HepG2 (cell line): ENCODE data around the gene TCAIM. TPM values are rescaled to one million over a fixed set of nuclear protein-coding genes. Genes with fewer than 3 reads are reported as not detected.

Experiments
- ATAC-seq: fragments of 200-7000 bp; cut with Tn5 transposase; 3 replicates; pipeline ENCODE4 v1.9.1; 2020; ENCODE audit warnings: mild to moderate bottlenecking, moderate library complexity
- BruUV-seq: library from RNA; stranded (reverse); fragments of 400-500 nt; replicated peaks from 2 replicates; lab custom pipeline; 2021; lab: Mats Ljungman, UMichigan
- CTCF ChIA-PET: fragments of 300-600 bp; formaldehyde crosslinking; extraction: SDS; loops from one replicate; lab custom pipeline; 2021; ENCODE audit warnings: low total read pairs, inconsistent platforms, low intra/inter-chr PET ratio; lab: Yijun Ruan, JAX
- POLR2A ChIA-PET: fragments of 350-600 bp; sonication (Branson Sonifier 250); formaldehyde crosslinking; loops from one replicate; lab custom pipeline; 2020; ENCODE audit warnings: antibody characterized with exemption, inconsistent platforms; lab: Yijun Ruan, JAX
- DNase-seq: peaks from one replicate; pipeline ENCODE4 v3.0.0-alpha.2; 2015; ENCODE audit warnings: low spot score
- FAIRE-seq: peaks from 3 replicates; lab custom pipeline; 2011; peaks lifted over from hg19 to GRCh38; lab: Jason Lieb, UNC
- H2AFZ ChIP-seq: one replicate; pipeline ENCODE4 v1.6.1; 2011; ENCODE audit warnings: low read length, inconsistent platforms
- H3K27ac ChIP-seq: fragments of 300-600 bp; 3 replicates; pipeline ENCODE4 v1.8.0; 2011; ENCODE audit warnings: mixed run types, mild to moderate bottlenecking, mixed read lengths, low read length, inconsistent platforms; ENCODE audit not compliant: insufficient read depth; ENCODE audit errors: extremely low read length
- H3K27me3 ChIP-seq, 2 experiments: fragments of 200-600 bp in 1 of 2; 2 replicates in 1 of 2; 3 replicates in 1 of 2; pipeline versions ENCODE4 v1.6.0 to v1.8.0; 2011; ENCODE audit warnings: low read length in 2 of 2, mild to moderate bottlenecking in 2 of 2, moderate library complexity in 2 of 2, inconsistent platforms in 1 of 2; ENCODE audit not compliant: insufficient read depth in 2 of 2, control insufficient read depth in 1 of 2
- H3K36me3 ChIP-seq, 2 experiments: fragments of 200-600 bp in 1 of 2; replicated peaks in 1 of 2; 2 replicates in 1 of 2; 3 replicates in 1 of 2; pipeline versions ENCODE4 v1.5.1 to v1.8.0; 2011; ENCODE audit warnings: low read length in 2 of 2, inconsistent platforms in 1 of 2; ENCODE audit not compliant: insufficient read depth in 2 of 2, control insufficient read depth in 1 of 2
- H3K4me1 ChIP-seq: 2 replicates; pipeline ENCODE4 v1.5.1; 2012; ENCODE audit warnings: low read length, inconsistent platforms; ENCODE audit not compliant: insufficient read depth
- H3K4me2 ChIP-seq: 2 replicates; pipeline ENCODE4 v1.6.0; 2011; ENCODE audit warnings: low read depth, low read length, inconsistent platforms
- H3K4me3 ChIP-seq, 3 experiments: fragments of 200-600 bp in 1 of 3; sonication (generic), shearing (Covaris generic) in 1 of 3; replicated peaks in 1 of 3; 2 replicates each; pipeline ENCODE4 v1.5.1; 2011 to 2016; ENCODE audit warnings: low read length in 3 of 3, inconsistent platforms in 2 of 3, low read depth in 2 of 3, mild to moderate bottlenecking in 2 of 3, control low read depth in 1 of 3, mixed read lengths in 1 of 3; ENCODE audit not compliant: insufficient read depth in 1 of 3
- H3K79me2 ChIP-seq: one replicate; pipeline ENCODE4 v1.6.1; 2011; ENCODE audit warnings: low read length, inconsistent platforms; ENCODE audit not compliant: insufficient read depth
- H3K9ac ChIP-seq: 2 replicates; pipeline ENCODE4 v1.6.0; 2011; ENCODE audit warnings: mild to moderate bottlenecking, low read depth, low read length, inconsistent platforms; ENCODE audit not compliant: insufficient read depth
- H3K9me3 ChIP-seq: 2 replicates; pipeline ENCODE4 v1.5.1; 2012; ENCODE audit warnings: mild to moderate bottlenecking, low read length
- H4K20me1 ChIP-seq: 2 replicates; pipeline ENCODE4 v1.6.0; 2011; ENCODE audit warnings: inconsistent platforms, mild to moderate bottlenecking, low read length, moderate library complexity; ENCODE audit not compliant: insufficient read depth
- AGO1 ChIP-seq: fragments of 200-400 bp; formaldehyde crosslinking; IDR thresholded peaks from 2 replicates; pipeline ENCODE4 v1.6.1; 2017; ENCODE audit warnings: mild to moderate bottlenecking, low read depth, low read length, moderate library complexity; ENCODE audit not compliant: poor library complexity, severe bottlenecking
- CREB1 ChIP-seq, 2 experiments: fragments of 450-650 bp in 1 of 2; IDR thresholded peaks; 2 replicates each; pipeline ENCODE4 v1.6.1; 2016 to 2017; ENCODE audit warnings: control low read depth in 1 of 2, mild to moderate bottlenecking in 1 of 2, missing compliant biosample characterization in 1 of 2, missing genetic modification characterization in 1 of 2
- DNMT1 ChIP-seq: sonication (generic); formaldehyde crosslinking; IDR thresholded peaks from 2 replicates; pipeline ENCODE4 v1.5.1; 2020; ENCODE audit warnings: mild to moderate bottlenecking, missing genetic modification reagents
- KDM4B ChIP-seq: sonication (generic); formaldehyde crosslinking; IDR thresholded peaks from 2 replicates; pipeline ENCODE4 v1.4.0; 2020; ENCODE audit warnings: missing genetic modification reagents
- KLF12 ChIP-seq: sonication (generic); formaldehyde crosslinking; IDR thresholded peaks from 2 replicates; pipeline ENCODE4 v1.4.0; 2020; ENCODE audit warnings: missing genetic modification reagents, borderline replicate concordance
- MTF1 ChIP-seq: sonication (generic); formaldehyde crosslinking; IDR thresholded peaks from 2 replicates; pipeline ENCODE4 v1.5.0; 2020; ENCODE audit warnings: missing genetic modification reagents
- PAF1 ChIP-seq: IDR thresholded peaks from 2 replicates; pipeline ENCODE4 v1.6.1; 2016; ENCODE audit warnings: missing genetic modification reagents, missing compliant biosample characterization
- PRMT3 ChIP-seq: sonication (generic); formaldehyde crosslinking; IDR thresholded peaks from 2 replicates; pipeline ENCODE4 v1.8.1; 2022; ENCODE audit warnings: low read depth, mild to moderate bottlenecking, moderate library complexity, missing genetic modification reagents, borderline replicate concordance
- SMYD3 ChIP-seq: sonication (generic); formaldehyde crosslinking; IDR thresholded peaks from 2 replicates; pipeline ENCODE4 v1.8.1; 2023; ENCODE audit warnings: mild to moderate bottlenecking, missing genetic modification reagents
- TGIF2 ChIP-seq: IDR thresholded peaks from 2 replicates; pipeline ENCODE4 v1.6.1; 2016; ENCODE audit warnings: control low read depth, missing compliant biosample characterization
- TSC22D2 ChIP-seq: sonication (generic); formaldehyde crosslinking; IDR thresholded peaks from 2 replicates; pipeline ENCODE4 v1.5.1; 2020; ENCODE audit warnings: missing genetic modification reagents, mild to moderate bottlenecking, borderline replicate concordance
- ZKSCAN5 ChIP-seq: sonication (generic); formaldehyde crosslinking; IDR thresholded peaks from 2 replicates; pipeline ENCODE4 v1.5.1; 2020; ENCODE audit warnings: mild to moderate bottlenecking, missing genetic modification reagents
- ZNF337 ChIP-seq: sonication (generic); formaldehyde crosslinking; IDR thresholded peaks from 2 replicates; pipeline ENCODE4 v1.5.1; 2020; ENCODE audit warnings: missing genetic modification reagents, low read depth, mild to moderate bottlenecking, borderline replicate concordance
- ZNF441 ChIP-seq: sonication (generic); formaldehyde crosslinking; IDR thresholded peaks from 2 replicates; pipeline ENCODE4 v1.7.0; 2021; ENCODE audit warnings: missing genetic modification reagents, borderline replicate concordance
- ZNF530 ChIP-seq: sonication (generic); formaldehyde crosslinking; IDR thresholded peaks from 2 replicates; pipeline ENCODE4 v1.5.0; 2020; ENCODE audit warnings: low read depth, mild to moderate bottlenecking, missing genetic modification reagents
- WGBS: methylation state at CpG from one replicate; pipeline ENCODE4 v1.1.6; 2017; ENCODE audit warnings: low lambda C conversion rate; 5-methylcytosine and 5-hydroxymethylcytosine counted together
- in situ Hi-C: cut with HindIII; loops from 2 replicates; pipeline ENCODE4 v1.10.0; 2017; ENCODE audit warnings: low pct_unique_long_range_greater_than_20kb; ENCODE audit not compliant: extremely low pct_ligation_motif_present
- intact Hi-C: fragments of 100-400 bp; cut with micrococcal nuclease; formaldehyde crosslinking; loops from one replicate; pipeline ENCODE4 v1.10.0; 2022; ENCODE audit not compliant: unreplicated experiment
- polyA plus RNA-seq, 8 experiments: library from polyadenylated mRNA; depleted of rRNA in 3 of 8; stranded (reverse) in 7 of 8; unstranded in 1 of 8; fragments of >200 nt; fragmentation: Illumina TruSeq in 4 of 8; extraction: Trizol in 4 of 8; gene quantifications; 2 replicates each; pipeline versions ENCODE4 v1.2.1 to v1.2.3, GENCODE V29; 2011 to 2016; ENCODE audit warnings: low read depth in 4 of 8, missing spikeins in 1 of 8, mixed read lengths in 1 of 8; ENCODE audit not compliant: insufficient read depth in 1 of 8
- total RNA-seq, 5 experiments: library from RNA; depleted of rRNA; stranded (reverse); fragments of >200 nt; fragmentation: Illumina TruSeq; extraction: Trizol; gene quantifications; 2 replicates each; pipeline ENCODE4 v1.2.3, GENCODE V29; 2016; ENCODE audit warnings: low read depth in 1 of 5
- TF ChIP-seq, protein P1 (sequence below): IDR thresholded peaks from 2 replicates; pipeline ENCODE4 v1.6.1; 2012; ENCODE audit warnings: inconsistent platforms
- TF ChIP-seq, protein P2 (sequence below): sonication (generic); formaldehyde crosslinking; conservative IDR thresholded peaks from 2 replicates; pipeline ENCODE4 v1.8.0; 2022; ENCODE audit warnings: mild to moderate bottlenecking, moderate library complexity, missing genetic modification reagents

Gene TCAIM
- total and polyA plus RNA-seq, 2 of the 13 experiments (the other 11 are each of a cell fraction or from before 2014, with no cell fraction given), result 16.9 to 22.6 TPM

DNA sequence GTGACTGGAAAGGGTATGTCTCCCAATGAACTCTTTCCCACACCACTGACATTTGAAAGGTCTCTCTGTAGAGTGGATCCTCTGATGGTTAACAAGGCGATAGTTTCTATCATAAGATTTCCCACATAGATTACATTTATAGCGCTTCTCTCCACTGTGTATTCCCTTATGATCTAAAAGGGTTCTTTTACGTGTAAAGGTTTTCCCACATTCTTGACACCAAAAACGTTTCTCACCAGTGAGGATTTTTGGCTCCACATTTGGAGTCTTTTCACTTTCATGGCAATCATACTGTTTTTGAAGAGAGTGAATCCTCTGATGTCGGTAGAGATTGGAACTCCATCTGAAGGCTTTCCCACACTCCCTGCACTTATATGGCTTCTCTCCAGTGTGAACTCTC, 108.4 kb downstream of the TCAIM start:
- H3K9me3 ChIP-seq, result no peaks in the 10 kb centered on the region
- DNase-seq (no peak), ATAC-seq (no peak), FAIRE-seq (no peak)
- H3K27me3 ChIP-seq, result no peaks in the 10 kb centered on the region
- H3K79me2 ChIP-seq, result no peaks in the 10 kb centered on the region
- no TSS peak for BruUV-seq
- no peak overlapping the region for H3K9ac ChIP-seq
- no peak overlapping the region for H2AFZ ChIP-seq
- peaks cover 34 to 88% of the 10 kb centered on the region in 2 experiments for H3K36me3 ChIP-seq
- no peaks in the 10 kb centered on the region for H3K4me1 ChIP-seq
- TF ChIP-seq TSC22D2 (no peak), SMYD3 (CRISPR knock-in tag) (no peak), AGO1 (no peak), KLF12 (CRISPR knock-in tag) (no peak), ZNF337 (CRISPR knock-in tag) (no peak), MTF1 (no peak)
- TF ChIP-seq, protein P1, sequence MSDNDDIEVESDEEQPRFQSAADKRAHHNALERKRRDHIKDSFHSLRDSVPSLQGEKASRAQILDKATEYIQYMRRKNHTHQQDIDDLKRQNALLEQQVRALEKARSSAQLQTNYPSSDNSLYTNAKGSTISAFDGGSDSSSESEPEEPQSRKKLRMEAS, result no peak
- intact Hi-C loops (no loop called here), in situ Hi-C loops (no loop called here)
- ChIA-PET POLR2A (no interaction called here), CTCF (no interaction called here)
- no peak overlapping the region for H3K4me2 ChIP-seq
- no peak overlapping the region for H3K4me3 ChIP-seq
- no peaks in the 10 kb centered on the region for H4K20me1 ChIP-seq
- H3K27ac ChIP-seq, result no peak overlapping the region
- WGBS, result 93% methylated on average over 5 of the region's 5 CpGs

DNA sequence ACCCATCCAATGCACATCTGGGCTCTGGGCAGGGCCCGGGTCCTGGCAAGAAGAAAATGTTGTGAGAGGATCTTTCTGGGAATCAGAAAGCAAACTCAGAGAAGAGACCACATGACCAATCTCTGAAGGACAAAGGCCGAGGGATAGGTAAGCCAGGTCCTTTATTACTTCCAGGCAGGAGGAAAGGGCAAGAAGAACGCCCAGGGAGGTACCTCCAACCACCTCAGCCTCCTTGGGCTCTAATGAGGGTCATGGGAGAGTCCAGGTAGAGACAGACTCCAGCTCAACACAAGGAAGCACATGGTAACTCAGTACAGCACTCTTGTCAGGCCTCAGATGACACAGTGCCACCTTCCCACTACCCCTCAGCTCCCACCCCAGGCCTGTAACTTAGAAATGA, 112.9 kb downstream of the TCAIM start:
- no peak for DNase-seq
- 100% methylated on average over 3 of the region's 3 CpGs for WGBS
- no peak overlapping the region for H2AFZ ChIP-seq
- no peaks in the 10 kb centered on the region for H3K27me3 ChIP-seq
- CTCF ChIA-PET, result no interaction called here
- no peak overlapping the region for H3K4me3 ChIP-seq
- in situ Hi-C loops (no loop called here), intact Hi-C loops (no loop called here)
- peaks cover 27 to 92% of the 10 kb centered on the region in 2 experiments for H3K36me3 ChIP-seq
- peaks cover 18% of the 10 kb centered on the region for H3K4me1 ChIP-seq
- no peak for FAIRE-seq
- H4K20me1 ChIP-seq, result no peaks in the 10 kb centered on the region
- no peak overlapping the region for H3K4me2 ChIP-seq
- H3K27ac ChIP-seq, result no peak overlapping the region
- BruUV-seq, result no TSS peak
- no peak for ATAC-seq
- POLR2A ChIA-PET, result no interaction called here
- peaks cover 4% of the 10 kb centered on the region for H3K79me2 ChIP-seq
- H3K9me3 ChIP-seq, result no peaks in the 10 kb centered on the region
- no peak overlapping the region for H3K9ac ChIP-seq
- no peak for TF ChIP-seq ZNF530 (CRISPR knock-in tag)
- no peak for TF ChIP-seq CREB1 (IDR thresholded peaks at IDR 0.05)
- TF ChIP-seq CREB1 (CRISPR knock-in tag; IDR thresholded peaks at IDR 0.05), result no peak
- no peak for TF ChIP-seq KDM4B (CRISPR knock-in tag)
- no peak for TF ChIP-seq ZNF441 (CRISPR knock-in tag)
- TF ChIP-seq TGIF2 (CRISPR knock-in tag), result no peak
- TF ChIP-seq PAF1 (CRISPR knock-in tag), result no peak
- TF ChIP-seq DNMT1 (CRISPR knock-in tag), result no peak
- no peak for TF ChIP-seq PRMT3 (CRISPR knock-in tag)
- TF ChIP-seq ZKSCAN5 (CRISPR knock-in tag), result no peak
- TF ChIP-seq, protein P2, sequence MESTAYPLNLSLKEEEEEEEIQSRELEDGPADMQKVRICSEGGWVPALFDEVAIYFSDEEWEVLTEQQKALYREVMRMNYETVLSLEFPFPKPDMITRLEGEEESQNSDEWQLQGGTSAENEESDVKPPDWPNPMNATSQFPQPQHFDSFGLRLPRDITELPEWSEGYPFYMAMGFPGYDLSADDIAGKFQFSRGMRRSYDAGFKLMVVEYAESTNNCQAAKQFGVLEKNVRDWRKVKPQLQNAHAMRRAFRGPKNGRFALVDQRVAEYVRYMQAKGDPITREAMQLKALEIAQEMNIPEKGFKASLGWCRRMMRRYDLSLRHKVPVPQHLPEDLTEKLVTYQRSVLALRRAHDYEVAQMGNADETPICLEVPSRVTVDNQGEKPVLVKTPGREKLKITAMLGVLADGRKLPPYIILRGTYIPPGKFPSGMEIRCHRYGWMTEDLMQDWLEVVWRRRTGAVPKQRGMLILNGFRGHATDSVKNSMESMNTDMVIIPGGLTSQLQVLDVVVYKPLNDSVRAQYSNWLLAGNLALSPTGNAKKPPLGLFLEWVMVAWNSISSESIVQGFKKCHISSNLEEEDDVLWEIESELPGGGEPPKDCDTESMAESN (CRISPR knock-in tag), result no peak
